GM21576 (cell line): ENCODE measurements around the gene SOX1.

ENCODE experiments used
- ATAC-seq: cut with Tn5 transposase; IDR thresholded peaks from one replicate; pipeline ENCODE4 v1.9.1; 2021; ENCODE audit warnings: mild to moderate bottlenecking, moderate library complexity; ENCODE audit not compliant: unreplicated experiment

The SOX1 gene

GRCh38 chr13:112067116-112067741 is at the start of gene SOX1:
SOX1 (plus strand) TSS chr13:112067149; CDS start chr13:112067659, 510 bp downstream.
- ATAC-seq: no peak

GRCh38 chr13:112024577-112024976 is 42.4 kb upstream of the SOX1 start:
- no peak for ATAC-seq

GRCh38 chr13:112027250-112027649 is 39.7 kb upstream of the SOX1 start:
- no peak for ATAC-seq

DNA sequence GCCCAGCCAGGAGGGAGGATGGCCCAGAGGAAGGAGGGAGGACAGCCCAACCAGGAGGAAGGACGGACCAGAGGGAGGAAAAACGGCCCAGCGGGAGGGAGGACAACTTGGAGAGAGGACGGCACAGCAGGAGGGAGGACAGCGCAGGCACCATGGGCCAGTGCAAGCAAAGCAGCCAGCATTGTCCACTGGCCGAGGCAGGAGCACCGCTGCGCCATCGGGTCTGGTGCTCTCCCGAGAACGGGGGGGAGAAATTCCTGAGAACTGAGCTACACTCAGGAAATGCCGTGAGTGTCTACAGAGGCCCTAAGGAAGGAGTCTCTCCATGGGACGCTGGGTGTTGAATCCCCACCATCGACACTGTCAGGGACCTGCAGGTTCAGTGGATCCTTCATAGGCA is 38.5 kb upstream of the SOX1 start:
- no peak for ATAC-seq

- no peak for ATAC-seq
These were observed 37.8 kb upstream of the SOX1 start for GRCh38 chr13:112029143-112029542.

GRCh38 chr13:112032186-112032993 is 34.6 kb upstream of the SOX1 start:
- ATAC-seq: no peak

- no peak for ATAC-seq
These were observed 32.7 kb upstream of the SOX1 start for GRCh38 chr13:112034231-112034630.

- no peak for ATAC-seq
These were observed 32.1 kb upstream of the SOX1 start for GRCh38 chr13:112034846-112035245.

DNA sequence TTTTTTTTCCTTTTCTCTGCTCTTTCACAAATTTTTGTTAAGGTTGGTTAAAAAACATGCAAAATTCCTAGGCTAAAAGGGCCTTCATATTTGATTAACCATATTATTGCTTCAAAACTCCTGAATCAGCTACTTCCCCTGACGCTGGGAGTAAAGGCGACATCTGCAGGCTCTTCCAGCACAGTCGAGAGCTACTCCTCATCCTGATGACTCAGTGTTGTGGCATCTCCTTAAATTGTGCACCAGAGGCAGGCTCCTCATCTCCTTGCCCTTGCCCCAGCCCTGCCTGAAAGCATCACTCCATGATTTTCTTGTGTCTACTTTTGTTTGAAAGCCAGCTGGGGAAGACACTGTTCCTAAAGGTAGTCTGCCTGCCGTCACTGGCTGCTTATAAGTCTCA is 24.5 kb upstream of the SOX1 start:
- no peak for ATAC-seq

GRCh38 chr13:112052213-112052612 is 14.7 kb upstream of the SOX1 start:
- ATAC-seq: no peak

DNA sequence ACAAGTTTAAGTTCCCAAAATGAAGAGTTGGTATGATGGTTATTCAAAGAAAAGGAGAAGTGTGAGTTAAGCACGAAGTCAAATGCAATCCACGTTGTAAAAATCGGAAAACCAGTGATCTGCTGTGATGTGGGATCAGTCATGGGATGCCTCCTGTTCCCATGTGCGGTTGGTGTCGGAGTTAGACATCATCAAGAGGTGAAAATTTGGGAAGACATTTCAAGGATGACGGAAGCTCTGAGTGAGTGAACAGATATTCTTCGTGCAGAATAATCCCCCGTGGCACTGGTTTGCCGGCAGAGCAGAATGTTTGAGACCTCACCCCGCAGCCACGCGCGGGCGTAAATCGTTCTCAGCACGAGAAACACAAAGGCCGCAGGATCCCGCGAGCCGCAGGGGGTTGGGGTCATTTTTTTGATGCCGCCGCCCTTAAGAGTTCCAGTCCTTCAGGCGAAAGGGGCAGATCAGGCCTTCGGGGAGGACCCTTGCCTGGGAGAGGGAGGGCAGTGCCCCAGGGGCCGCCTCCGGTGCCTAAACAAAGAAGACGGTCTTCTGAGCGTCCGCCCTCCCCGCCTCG is 13.7 kb upstream of the SOX1 start:
- ATAC-seq: no peak

GRCh38 chr13:112053744-112054615 is 13.0 kb upstream of the SOX1 start:
- ATAC-seq: no peak

- ATAC-seq: no peak
These were observed 12.3 kb upstream of the SOX1 start for GRCh38 chr13:112054616-112055015.

GRCh38 chr13:112055036-112055914 is 11.7 kb upstream of the SOX1 start:
- ATAC-seq: no peak

DNA sequence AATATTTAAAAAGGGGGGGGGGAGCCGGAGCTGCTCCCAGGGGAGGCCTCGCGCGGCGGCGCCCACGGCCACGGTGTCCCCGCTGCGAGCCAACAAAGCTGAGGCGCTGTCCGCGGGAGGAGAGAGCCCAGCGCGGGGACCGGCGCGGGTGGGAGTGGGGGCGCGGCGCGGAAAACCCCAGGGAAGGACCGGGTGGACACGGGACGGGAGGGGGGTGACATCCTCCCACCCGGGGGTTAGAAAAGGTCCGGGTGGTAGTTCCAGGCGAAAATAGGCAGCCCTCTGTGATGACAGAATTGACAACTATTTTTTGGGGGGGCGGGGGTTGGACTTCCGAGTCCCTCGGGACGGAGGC is 11.1 kb upstream of the SOX1 start:
- no peak for ATAC-seq

- no peak for ATAC-seq
These were observed 10.6 kb upstream of the SOX1 start for GRCh38 chr13:112056284-112056727.

DNA sequence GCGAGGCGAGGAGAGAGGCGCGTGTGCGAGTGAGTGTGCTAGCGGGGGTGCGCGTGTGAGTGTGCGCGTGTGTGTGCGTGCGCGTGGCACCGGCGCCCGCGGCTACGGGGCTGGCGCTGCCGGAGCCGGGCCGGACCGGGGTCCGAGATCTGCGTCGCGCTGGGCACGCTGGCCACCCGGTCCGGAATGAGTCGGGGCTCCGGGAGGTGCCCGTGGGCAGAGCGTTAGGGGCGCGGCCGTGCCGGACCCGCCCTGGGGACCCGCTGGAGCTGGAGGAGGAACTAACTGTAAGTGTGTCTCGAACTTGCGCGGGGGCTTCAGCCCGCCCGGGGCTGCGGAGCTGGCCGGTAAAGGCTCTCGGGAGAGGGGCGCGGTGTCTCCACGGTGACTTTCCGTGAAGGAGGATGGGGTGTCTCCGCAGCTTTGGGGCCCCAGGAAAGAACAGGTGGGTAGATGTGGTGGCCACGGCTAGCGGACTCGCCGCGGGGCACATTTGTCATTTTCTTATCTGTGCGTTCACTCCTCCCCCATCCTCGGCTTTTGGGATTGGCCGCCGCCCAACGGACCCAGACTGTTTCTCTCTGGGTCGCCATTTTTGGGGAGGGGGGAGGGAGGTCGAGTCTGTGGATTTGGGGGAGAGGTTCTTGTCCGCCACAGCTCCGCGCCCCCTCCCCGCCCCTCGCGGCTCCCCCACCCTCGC is 10.1 kb upstream of the SOX1 start:
- no peak for ATAC-seq

DNA sequence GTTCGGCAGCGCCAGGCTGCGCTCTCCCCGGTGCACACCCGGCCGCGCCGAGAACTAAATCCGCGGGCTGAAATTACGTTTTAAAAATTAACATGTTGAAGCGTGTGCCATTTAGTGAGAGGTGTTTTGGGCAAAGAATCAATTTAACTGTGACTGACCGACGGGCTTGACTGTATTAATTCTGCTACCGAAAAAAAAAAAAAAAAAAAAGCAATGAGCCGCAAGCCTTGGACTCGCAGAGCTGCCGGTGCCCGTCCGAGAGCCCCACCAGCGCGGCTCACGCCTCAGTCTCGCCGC is 9.6 kb upstream of the SOX1 start:
- no peak for ATAC-seq

DNA sequence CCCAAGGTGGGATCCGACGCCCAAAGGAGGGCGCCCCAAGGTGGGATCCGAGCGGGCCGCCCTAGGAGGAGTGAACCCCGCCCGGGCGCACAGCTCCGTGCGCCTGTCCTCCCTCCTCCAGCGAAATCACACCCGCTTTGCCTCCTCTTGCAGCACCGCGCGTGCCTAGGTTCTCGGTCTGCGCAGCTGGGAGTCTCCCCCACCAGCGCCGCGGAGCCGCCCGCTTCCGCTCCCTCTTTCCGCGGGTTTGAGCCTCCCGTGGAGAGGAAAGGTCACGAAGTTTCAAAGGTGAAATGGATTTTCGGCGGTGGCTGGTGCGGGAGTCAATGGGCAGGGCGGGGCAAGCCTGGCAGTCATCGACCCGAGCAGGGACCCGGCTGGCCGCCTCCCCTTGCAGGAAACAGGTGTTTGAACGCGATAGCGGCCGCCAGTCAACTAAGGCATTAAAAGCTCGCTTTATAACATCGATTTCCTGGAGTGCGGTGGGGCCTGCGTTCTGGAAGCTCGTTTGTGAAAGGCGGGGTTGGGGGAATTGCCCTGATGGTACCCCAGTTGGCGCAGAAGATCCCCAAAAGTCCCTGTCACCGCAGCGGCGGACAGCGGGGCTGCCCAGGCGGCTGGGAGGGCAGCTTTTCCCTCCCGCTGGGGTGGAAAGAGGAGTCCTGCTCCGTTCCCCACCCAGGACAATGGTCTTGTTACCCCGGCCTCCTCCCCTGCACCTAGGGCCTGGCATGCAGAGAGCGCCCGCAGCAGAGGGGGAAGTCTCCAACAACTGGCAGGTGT is 9.0 kb upstream of the SOX1 start:
- ATAC-seq: no peak
